Measurements from ENCODE around the gene ITGA3. TPM values are rescaled to one million over a fixed set of nuclear protein-coding genes. Genes with fewer than 3 reads are reported as not detected.

The ITGA3 gene
- total RNA-seq, 1 experiment from 2014 or later, result 22.5 TPM

- H3K23ac ChIP-seq (ENCODE audit: insufficient read length, low read depth, low read length), result no peak overlapping the region
- H3K23me2 ChIP-seq (ENCODE audit: insufficient read length, low read depth, low read length, poor library complexity, severe bottlenecking), result no peaks in the 10 kb centered on the region
- H3K27ac Mint-ChIP-seq, result no peak overlapping the region
- H2AFZ ChIP-seq (ENCODE audit: low read length), result no peak overlapping the region
- no peak overlapping the region for H4K5ac ChIP-seq (ENCODE audit: insufficient read length, low read depth, low read length)
- H3K18ac ChIP-seq (ENCODE audit: insufficient read length, low read depth, low read length), result no peak overlapping the region
- no peak overlapping the region for H3K9ac ChIP-seq (ENCODE audit: extremely low read depth, insufficient read length, low read length)
- no peaks in the 10 kb centered on the region for H3K36me3 Mint-ChIP-seq (ENCODE audit: insufficient read depth in 1 of 3, low read depth in 3 of 3)
- H3K79me2 ChIP-seq (ENCODE audit: insufficient read depth, low read length), result no peaks in the 10 kb centered on the region
- no peak overlapping the region for H2BK120ac ChIP-seq (ENCODE audit: low read depth, low read length, poor library complexity, severe bottlenecking)
- no peak for DNase-seq
- no peaks in the 10 kb centered on the region for H3K9me3 Mint-ChIP-seq
- H3K4me2 ChIP-seq (ENCODE audit: insufficient read depth, insufficient read length, low read length), result no peak overlapping the region
- no peaks in the 10 kb centered on the region for H3K79me1 ChIP-seq (ENCODE audit: insufficient read depth, low read depth, low read length, poor library complexity, severe bottlenecking)
- no peak overlapping the region for H2BK5ac ChIP-seq (ENCODE audit: insufficient read length, low read length)
- peaks cover 10% of the 10 kb centered on the region for H3K27me3 Mint-ChIP-seq (ENCODE audit: low read depth)
- no peak overlapping the region for H4K8ac ChIP-seq (replicated peaks; ENCODE audit: insufficient read length, low read depth, low read length)
- no peaks in the 10 kb centered on the region; the same call in 1 of the 2 replicates for H3K4me1 ChIP-seq (ENCODE audit: insufficient read depth, low read length)
- H3K56ac ChIP-seq (ENCODE audit: insufficient read length, low read depth, low read length), result no peak overlapping the region
- no peak for TF ChIP-seq CTCF (conservative IDR thresholded peaks at IDR 0.05)
- no peaks in the 10 kb centered on the region; the same call in 1 of the 2 replicates for H3K27me3 ChIP-seq (ENCODE audit: insufficient read depth, low read length)
- H2BK12ac ChIP-seq (ENCODE audit: insufficient read length, low read depth, low read length), result no peak overlapping the region
- no CpG with 5 or more reads among the region's 16 CpGs for WGBS (ENCODE audit: extremely low coverage, insufficient read length, low lambda C conversion rate)
- no peak overlapping the region for H3K27ac ChIP-seq (ENCODE audit: insufficient read length, low read depth, low read length)
- peaks cover 20 to 33% of the 10 kb centered on the region in 2 experiments for H3K4me1 Mint-ChIP-seq
- H3K14ac ChIP-seq (ENCODE audit: insufficient read depth, low read length), result no peak overlapping the region
- no peak overlapping the region for H3T11ph ChIP-seq (ENCODE audit: low read length)
- no peaks in the 10 kb centered on the region for H3K9me3 ChIP-seq (ENCODE audit: control insufficient read depth, low read depth, low read length)
- H4K91ac ChIP-seq (ENCODE audit: insufficient read length, low read depth, low read length), result no peak overlapping the region
- H2AK5ac ChIP-seq (ENCODE audit: insufficient read length, low read length), result no peak overlapping the region
- no peak overlapping the region for H3K4ac ChIP-seq (ENCODE audit: low read depth, low read length)
- no peak overlapping the region for H2BK15ac ChIP-seq (ENCODE audit: low read depth, low read length)
- H4K20me1 ChIP-seq (ENCODE audit: control insufficient read depth, insufficient read depth, insufficient read length), result no peaks in the 10 kb centered on the region
- no peak overlapping the region for H2BK20ac ChIP-seq (ENCODE audit: low read depth, low read length, poor library complexity, severe bottlenecking)
- H3K4me3 Mint-ChIP-seq, result no peak overlapping the region
These were observed 21.2 kb upstream of the ITGA3 start for GRCh38 chr17:50034498-50035364.
